Measurements from ENCODE around the gene RTEL1.
"Not testable (repeated sequence)": the region's sequence is repeated elsewhere in the genome, so short reads cannot be mapped to it uniquely, and the experiment has no call there.

The RTEL1 gene

DNA sequence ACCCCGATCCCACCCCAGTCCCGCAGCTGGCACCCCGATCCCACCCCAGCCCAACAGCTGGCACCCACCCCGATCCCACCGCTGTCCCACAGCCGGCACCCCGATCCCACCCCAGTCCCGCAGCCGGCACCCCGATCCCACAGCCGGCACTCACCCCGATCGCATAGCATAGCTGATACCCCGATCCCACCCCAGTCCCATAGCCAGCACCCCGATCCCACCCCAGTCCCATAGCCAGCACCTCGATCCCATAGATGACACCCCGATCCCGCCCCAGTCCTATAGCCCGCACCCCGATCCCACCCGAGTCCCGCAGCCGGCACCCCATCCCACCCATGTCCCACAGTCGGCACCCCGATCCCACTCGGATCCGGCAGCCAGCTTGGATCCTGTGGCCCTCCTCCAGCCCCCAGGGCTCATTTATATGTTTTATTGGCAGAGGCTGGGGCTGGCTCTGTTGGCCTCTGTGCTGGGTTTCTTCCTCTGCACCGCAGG lies 30.3 kb upstream of the RTEL1 start:
- no peak for DNase-seq

DNA sequence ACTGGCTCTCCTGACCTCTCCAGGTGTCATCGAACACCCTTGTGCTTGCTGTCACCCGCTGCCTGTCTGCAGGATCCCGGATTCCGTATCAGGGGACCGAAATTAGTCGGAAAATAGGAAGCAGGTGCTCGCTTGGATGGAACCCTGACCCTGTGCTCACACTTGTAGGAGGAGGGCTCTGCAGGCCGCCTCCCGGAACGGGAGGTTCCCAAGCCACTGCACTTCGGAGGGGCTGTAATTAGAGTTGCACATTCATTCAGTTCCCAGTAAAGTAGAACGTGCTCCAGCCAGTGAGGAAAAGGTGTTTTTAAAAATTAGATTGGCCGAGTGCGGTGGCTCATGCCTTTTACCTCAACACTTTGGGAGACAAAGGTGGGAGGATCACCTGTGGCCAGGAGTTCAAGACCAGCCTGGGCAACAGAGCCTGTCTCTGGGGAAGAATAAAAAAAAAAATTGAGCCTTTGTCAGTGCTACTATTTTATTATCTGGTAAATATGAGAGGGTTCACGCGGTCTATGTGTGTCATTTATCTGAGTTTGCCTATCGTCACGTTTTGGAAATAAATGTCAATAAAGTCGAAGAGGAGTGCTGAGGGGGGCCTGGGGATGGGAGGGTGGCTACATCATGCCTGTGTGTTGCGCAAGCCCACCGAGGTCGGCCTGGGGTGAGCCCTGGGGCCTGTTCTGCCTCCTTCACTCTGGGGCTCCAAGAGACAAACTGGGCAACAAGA lies 29.7 kb upstream of the RTEL1 start:
- peak; percentile 36 for DNase-seq

DNA sequence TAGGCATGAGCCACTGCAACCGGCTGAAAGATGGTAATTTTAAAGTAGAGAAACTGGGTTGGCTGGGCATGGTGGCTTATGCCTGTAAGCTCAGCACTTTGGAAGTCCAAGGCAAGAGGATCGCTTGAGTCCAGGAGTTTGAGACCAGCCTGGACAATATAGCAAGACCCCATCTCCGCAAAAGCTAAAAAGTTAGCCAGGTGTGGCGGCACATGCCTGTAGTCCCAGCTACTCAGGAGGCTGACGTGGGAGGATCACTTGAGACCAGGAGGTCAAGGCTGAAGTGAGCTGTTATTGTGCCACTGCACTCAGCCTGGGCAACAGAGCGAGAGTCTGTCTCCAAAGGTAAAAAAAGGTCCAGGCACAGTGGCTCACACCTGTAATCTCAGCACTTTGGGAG lies 27.2 kb upstream of the RTEL1 start:
- DNase-seq: not testable (repeated sequence)

DNA sequence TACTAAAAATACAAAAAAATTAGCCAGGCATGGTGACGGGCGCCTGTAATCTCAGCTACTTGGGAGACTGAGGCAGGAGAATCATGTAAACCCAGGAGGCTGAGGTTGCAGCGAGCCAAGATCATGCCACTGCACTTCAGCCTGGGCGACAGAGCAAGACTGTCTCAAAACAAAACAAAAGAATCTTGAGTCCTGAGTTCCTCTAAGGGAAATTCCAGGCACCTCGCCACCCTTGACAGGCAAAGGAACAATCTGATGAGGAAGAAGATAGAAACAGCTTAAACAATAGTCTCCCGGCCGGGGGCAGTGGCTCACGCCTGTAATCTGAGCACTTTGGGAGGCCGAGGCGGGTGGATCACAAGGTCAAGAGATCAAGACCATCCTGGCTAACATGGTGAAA lies 26.7 kb upstream of the RTEL1 start:
- not testable (repeated sequence) for DNase-seq

DNA sequence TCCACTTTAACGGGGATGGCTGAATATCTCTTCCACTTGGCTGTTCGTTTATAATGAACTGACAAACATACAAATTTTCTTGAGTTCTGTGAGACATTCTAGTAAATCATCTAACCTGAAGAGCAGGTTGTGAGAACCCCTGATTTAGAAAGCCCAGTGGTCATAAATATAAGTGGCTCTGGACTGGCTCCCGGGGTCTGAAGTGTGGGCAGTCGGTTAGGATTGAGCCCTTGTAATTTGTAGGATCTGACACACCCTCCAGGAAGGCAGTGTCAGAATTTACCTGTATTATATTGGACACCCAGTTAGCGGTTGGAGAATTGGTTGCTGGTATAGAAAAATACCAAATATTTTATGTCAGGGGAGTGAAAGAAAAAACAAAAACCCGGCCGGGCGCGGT lies 24.4 kb upstream of the RTEL1 start:
- DNase-seq: no peak

DNA sequence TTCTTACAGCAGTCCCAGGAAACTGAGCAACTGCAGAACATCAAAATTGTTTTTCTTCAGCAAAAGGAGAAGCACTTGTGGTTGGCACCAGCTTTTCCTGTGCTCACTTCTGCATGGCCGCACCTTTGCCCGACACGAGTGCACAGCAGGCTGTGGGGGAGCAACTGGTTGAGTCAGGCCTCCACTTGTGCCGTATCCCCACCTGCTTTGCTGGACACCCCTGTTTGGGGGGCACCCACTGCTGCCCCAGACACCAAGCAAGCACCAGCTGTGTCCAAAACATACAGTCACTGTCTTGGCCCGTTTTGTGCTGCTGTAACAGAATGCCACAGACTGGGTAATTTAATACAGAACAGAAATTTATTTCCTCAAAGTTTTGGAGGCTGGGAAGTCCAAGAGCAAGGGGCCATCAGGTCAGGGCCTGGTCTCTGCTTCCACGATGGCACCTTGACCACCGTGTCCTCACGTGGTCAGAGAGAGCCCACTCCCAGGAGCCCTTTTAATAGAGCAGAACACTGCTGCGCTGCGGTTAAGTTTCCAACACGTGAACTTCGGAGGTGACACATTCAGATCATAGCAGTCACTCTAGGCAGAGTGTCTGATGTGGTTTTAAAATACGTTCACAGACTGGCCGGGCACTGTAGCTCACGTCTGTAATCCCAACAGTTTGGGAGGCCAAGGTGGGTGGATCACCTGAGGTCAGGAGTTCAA lies 22.5 kb upstream of the RTEL1 start:
- DNase-seq: peak; percentile 66

DNA sequence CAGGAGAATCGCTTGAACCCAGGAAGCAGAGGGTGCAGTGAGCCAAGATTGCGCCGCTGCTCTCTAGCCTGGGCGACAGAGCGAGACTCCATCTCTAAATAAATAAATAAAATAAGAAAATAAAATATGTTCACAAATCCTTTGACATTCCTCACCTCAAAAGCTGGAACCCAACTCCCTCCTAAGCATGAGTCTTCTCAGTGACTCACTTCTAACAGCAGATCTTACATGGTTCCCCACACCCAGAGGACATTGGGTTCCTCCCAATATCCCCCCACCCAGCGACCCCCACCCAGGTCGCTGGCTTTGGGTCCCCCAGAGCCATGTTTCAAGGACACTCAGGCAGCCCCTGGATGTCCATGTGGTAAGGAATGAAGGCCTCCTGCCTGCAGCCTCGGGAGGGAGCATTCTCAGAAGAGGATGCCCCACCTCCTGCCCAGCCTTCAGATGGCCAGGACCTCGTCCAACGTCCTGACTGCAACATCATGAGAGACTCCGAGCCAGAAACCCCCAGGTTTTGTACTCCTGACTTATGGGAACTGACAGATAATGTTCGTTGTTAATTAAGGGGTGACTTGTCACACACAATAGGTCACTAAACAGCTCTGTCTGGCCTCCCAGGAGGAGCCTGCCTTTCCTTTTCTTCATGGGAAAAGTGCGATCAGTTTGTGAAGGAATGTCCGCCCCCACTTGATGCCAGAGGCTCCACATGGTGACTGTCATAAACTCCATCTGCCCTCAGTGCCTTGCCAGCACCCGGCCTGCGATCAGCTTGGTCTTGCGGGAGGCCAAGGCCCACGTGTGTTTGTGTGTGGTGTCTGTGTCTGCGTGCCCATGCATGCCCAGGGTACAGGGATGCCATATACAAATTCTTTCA lies 21.1 kb upstream of the RTEL1 start:
- no peak for DNase-seq

DNA sequence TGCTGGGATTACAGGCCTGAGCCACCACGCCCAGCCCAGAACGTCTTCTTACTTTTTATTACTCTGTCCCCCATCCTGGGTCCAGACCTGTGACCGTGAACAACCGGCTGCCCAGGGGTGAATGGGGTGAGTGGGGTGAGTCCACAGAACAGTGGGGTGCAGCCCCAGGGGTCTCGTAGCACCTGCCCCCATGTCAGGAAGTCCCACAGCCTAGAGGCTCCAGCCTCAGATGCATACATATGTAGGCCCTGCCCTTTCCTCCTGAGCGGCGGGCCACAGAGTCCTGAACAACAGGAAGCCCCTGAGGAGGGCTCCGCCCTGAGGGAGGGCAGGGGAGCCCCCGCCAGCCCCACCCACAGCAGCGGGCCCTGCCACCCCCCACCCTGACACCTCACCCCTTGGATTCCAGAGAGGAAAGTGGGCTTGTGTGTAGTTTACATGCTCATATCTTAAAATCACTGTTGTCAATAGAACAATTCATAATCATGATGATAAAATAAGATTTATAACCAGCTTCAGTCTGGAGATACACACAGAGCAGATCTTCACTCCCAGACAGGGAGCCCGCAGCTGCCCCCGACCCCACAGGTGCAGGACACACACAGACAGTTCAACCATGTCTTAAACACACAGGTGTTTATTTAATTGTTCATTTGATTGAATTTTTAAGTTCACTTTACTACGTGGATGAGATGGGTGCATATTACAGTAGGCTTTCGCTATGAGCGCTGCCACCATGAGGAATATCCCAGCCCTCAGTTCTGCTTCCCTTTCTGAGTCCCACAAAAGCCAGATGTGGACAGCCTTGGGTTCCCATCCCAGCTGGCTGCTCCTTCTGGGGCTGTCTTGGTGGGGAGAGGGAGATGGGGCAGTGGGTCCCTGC lies 18.8 kb upstream of the RTEL1 start:
- peak; percentile 60 for DNase-seq

DNA sequence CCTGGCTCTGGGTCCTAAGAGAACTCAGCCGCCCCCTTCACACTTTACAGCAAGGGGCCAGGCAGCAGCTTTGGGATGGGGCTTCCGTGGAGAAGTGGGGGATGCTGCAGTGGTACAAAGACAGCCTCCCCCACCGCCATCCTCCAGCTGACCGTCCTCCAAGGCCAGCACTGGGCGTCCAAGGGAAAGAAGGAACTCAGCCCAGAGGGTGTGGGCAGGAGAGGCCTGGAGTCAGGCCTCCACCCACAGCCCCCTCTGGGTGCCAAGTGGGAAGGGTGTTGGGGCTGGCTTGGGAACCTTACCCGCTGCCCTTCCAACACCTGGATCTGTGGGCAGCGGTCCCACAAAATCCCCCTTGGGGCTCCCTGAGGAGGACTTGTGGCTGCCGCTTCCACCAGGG lies 18.0 kb upstream of the RTEL1 start:
- no peak for DNase-seq

DNA sequence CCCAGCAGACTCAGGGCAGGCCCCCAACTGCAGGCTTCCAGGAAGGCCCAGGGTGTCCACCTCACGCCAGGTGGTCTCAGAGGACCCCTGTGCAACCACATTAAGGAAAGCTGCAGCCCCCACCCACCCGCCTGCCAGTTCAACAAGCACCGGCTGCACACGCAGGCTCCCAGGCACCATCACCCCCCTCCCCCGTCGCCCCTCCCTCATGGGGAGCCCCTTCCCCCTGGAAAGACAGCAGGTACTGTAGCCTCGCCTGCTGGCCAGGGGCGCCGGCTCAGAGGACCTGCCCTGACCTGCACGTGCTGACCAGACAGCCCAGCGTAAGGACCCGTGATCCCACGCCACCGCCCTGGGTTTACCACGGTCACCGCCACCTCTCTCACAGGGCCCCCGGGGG lies 17.4 kb upstream of the RTEL1 start:
- not testable (repeated sequence) for DNase-seq

DNA sequence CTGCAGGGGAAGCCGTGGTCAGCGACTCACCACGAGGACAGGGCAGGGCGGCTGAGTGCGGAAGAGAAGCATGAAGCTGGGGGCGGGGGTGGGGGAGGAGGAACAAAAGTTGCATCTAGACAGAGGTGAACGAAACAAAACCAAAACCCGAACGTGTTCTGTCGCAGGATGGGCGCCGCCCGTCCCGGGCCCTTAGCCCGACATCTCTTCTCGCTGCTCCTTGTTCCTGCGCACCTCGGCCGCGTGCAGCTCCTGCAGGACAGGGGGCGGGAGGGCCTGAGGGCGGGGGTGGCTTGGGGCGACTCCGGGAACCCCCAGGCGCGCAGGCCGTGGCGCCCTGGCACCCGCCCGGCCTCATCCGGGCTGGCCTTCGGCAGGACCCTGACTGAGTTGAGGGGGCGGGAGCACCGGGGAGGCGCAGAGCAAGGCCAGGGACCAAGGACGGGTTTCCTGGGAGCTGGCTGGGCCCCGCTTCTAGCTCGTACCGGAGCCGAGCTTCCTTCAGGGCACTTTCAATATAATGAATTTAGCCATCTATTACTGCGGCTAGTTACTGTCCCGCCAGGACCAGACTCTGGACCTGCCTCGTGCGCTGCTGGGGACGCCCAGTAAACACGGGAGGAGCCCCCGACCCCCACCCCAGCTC lies 16.8 kb upstream of the RTEL1 start:
- peak; percentile 31 for DNase-seq

DNA sequence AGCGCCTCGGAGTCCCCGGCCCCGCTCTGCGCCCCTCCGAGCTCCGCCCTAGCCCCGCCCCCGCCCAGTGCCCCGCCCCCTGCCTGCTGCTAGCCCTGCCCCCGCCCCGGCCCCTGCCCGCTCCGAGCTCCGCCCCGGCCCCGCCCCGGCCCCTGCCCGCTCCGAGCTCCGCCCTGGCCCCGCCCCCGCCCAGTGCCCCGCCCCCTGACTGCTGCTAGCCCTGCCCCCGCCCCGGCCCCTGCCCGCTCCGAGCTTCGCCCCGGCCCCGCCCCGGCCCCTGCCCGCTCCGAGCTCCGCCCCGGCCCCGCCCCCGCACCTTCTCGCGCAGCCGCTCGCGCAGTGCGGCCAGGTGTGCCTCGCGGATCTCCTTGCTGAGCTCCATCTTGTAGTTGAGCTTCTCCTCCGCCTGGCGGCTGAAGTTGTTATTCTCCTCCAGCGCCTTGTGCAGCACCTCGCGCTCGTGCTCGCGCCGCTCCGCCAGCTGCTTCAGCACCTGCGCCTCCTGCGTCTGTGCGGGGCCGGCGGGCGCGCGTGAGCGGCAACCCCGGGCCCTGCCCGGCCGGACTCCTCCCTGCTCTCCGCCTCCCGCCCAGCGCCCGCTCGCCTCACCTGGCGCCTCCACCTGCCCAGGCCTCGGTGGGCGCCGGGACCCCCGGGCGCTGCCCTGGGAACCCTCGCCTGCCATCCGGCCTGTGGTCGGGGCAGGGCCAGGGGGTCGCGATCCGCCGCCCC lies 16.2 kb upstream of the RTEL1 start:
- DNase-seq: peak; percentile 96

DNA sequence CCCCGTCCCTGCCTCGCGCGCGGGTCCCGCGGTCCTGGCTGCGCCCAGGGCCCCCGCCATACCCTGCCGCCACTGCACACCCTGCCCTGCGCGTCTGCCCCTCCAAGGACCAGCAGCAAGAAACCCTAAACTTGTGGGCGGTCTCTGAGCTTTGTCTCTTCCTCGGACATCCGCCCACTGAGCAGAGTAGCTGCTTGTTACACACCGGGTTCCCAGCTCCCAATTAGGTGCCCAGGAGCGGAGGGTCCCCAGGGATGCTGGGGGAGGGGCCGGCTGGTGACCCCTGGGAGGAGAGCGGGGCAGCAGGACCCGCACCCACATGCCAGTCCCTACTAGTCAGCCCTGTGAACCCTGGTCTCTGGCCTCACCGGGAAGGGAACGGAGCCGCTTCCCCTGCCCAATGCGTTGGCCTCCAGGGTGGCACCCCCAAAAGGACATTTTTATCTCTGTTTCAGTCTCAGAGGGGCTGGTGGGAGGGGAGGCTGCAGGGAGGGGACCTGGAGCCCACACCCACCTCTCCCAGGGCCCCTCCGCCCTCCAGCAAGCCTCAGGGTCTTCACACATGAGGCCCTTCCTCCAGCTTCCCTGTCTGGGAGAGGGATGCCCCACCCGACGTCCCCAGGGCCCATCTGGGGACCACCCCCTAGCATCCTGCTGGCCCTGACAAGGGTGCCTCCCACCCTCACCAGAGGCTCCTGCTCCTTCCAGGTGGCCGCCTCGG lies 15.4 kb upstream of the RTEL1 start:
- DNase-seq: no peak

DNA sequence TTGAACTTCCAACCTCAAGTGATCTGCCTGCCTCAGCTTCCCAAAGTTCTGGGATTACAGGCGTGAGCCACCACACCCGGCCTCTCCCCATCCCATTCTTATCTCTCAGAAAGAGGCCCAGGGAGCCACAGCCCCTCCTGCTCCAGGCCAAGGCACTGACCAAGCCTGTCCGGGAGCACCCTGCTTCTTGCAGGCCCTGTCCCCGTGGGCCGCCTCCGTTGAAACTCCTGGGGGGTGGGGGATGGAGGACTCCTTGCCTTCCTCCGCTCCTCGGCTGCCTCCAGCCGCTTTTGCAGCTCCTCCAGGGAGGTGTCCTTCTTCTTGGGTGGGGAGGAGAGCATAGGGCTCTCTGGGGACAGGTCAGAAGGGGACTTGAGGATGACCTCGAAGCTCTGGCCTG lies 14.6 kb upstream of the RTEL1 start:
- DNase-seq: no peak

DNA sequence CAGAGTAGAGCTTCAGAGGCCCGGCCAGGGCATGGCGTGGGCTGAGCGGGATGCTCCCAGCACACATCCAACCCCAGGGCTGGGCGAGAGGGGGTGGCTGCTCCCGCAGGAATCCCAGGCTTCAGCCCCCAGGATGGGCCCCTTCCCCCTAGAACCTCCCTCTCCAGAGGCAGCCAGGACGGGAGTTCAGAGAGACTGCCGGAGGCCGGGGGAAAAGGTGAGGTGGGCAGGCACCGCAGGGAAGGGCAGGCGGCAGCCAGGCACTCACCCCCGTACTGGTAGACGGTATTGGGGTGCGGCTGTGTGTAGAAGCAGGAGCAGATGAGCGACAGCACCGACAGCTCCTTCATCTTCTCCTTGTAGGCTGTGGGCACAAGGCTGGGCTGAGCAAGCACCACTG lies 14.2 kb upstream of the RTEL1 start:
- DNase-seq: no peak

DNA sequence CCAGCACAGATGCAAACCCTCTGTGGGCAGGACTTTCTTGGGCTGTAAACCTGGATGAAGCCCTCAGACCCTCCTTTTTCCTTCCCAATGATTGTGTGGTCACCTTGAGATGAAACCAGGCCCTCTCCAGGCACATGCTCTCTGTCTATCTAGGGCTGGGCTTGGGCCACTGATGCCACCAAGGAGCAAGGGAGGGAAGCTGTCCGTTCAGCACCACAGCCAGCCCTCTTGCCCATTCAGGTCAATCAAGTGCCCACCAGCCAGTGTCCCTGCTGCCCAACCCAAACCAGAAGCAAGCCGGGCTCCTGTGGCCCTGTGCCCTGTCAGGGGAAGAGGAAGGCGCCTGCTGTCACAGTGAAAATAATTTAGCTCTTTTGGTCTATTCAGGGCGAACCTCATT lies 12.9 kb upstream of the RTEL1 start:
- DNase-seq: no peak

DNA sequence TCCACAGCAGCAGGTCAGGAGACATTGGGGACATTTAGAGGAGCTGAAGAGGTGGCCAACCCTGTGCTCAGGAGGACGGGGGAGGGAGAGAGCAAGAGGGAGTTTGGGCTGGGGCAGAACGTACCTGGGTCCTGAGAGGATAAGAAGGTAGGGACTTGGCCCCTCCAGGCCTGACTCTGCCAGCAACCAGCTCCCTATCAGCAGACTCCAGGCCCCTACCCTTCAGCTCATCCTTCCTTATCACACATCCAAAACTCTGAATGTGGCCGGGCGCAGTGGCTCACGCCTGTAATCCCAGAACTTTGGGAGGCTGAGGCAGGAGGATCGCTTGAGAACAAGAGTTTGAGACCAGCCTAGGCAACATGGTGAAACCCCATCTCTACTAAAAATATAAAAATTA lies 9.9 kb upstream of the RTEL1 start:
- DNase-seq: no peak

DNA sequence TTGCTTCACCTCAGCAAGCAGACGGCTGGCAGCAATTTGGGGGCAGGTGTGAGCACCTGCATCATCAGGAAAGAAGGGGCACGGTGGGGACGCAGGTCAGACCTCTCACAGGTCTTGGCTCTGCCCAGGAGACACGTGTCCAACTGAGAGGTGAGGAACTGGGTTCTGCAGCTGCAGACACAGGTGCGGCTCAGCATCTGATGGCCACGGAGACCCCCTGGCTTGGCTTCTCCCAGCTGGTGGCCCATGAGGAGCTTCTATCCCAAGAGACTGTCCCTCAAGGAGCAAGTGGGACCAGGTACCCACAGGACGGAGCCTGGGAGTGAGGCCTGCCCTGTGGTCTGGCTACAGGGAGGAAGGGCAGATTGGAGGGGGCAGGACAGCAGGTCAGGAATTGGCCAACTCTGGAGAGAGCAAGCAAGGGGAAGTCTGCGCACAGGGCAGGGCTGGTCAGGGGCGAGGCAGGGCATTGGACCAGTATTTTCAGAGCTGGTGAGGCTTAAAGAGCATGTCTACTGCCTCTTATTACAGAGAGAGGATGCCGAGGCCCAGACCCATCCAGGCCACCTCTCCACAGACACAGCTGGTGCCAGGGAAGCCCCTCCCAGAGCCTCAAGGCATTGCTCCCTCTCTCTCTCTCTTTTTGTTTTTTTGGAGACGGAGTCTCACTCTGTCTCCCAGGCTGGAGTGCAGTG lies 9.1 kb upstream of the RTEL1 start:
- no peak for DNase-seq

DNA sequence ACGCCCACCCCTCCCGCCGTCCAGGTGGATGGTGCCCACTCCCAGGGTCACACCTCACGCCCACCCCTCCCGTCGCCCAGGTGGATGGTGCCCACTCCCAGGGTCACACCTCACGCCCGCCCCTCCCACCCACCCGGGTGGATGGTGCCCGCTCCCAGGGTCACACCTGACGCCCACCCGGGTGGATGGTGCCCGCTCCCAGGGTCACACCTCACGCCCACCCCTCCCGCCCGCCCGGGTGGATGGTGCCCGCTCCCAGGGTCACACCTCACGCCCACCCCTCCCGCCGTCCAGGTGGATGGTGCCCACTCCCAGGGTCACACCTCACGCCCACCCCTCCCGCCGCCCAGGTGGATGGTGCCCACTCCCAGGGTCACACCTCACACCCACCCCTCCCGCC lies 7.6 kb upstream of the RTEL1 start:
- not testable (repeated sequence) for DNase-seq

DNA sequence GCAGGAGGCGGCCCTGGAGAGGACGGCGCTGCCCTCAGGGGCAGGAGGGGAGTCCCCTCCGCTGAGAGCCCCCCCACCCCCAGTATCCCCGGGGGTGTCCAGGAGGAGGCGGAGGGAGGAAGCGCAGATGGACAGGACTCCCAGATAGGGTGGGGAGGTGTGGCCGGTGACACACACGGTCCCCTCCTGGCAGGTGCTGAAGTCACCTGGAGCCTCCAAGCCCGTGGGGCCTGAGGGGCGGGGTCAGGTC lies 6.2 kb upstream of the RTEL1 start:
- no peak for DNase-seq

All from activated CD4-positive, alpha-beta T cell treated with anti-CD3 and anti-CD28 coated beads for 1 hour (primary cell).